GM13976 (cell line): ENCODE data around the gene PEMT.

Source experiments
- DNase-seq: peaks from one replicate; pipeline ENCODE4 v3.0.0; 2012; ENCODE audit warnings: low spot score
- CTCF ChIP-seq: IDR thresholded peaks from 2 replicates; pipeline ENCODE4 v1.5.1; 2012; ENCODE audit warnings: borderline replicate concordance, mild to moderate bottlenecking; ENCODE audit not compliant: insufficient read depth; ENCODE audit errors: extremely low read depth, missing control alignments, control extremely low read depth
- in situ Hi-C: fragments of 300-500 bp; cut with MboI; formaldehyde crosslinking; loops from one replicate; pipeline ENCODE4 v1.12.0; 2022; ENCODE audit warnings: low sequenced_read_pairs, mixed read lengths, inconsistent platforms; ENCODE audit not compliant: unreplicated experiment

The PEMT gene

GRCh38 chr17:17520599-17521232 lies 70.8 kb downstream of the PEMT start:
- TF ChIP-seq CTCF: no peak
- in situ Hi-C loops: no loop called here
- no peak for DNase-seq

- TF ChIP-seq CTCF: no peak
- in situ Hi-C loops: no loop called here
- no peak for DNase-seq
Measured at GRCh38 chr17:17519886-17520285, 71.6 kb downstream of the PEMT start.

- no peak for DNase-seq
- in situ Hi-C loops: no loop called here
- no peak for TF ChIP-seq CTCF
Measured at GRCh38 chr17:17518951-17519350, 72.6 kb downstream of the PEMT start.

GRCh38 chr17:17518014-17518413 lies 73.5 kb downstream of the PEMT start:
- DNase-seq: no peak
- in situ Hi-C loops: no loop called here
- TF ChIP-seq CTCF: no peak

GRCh38 chr17:17516941-17517720 lies 74.4 kb downstream of the PEMT start:
- in situ Hi-C loops: no loop called here
- TF ChIP-seq CTCF: no peak
- DNase-seq: no peak

- in situ Hi-C loops: no loop called here
- no peak for DNase-seq
Measured at GRCh38 chr17:17515934-17516930, 75.3 kb downstream of the PEMT start.

More at GRCh38 chr17:17515934-17516930, 75.3 kb downstream of the PEMT start:
- TF ChIP-seq CTCF: no peak
